Measurements from ENCODE around the gene NR3C1. TPM values are rescaled to one million over a fixed set of nuclear protein-coding genes. Genes with fewer than 3 reads are reported as not detected.

Gene NR3C1
- total and polyA plus RNA-seq, 2 donors (not counting 1 experiment from before 2014, with no cell fraction given), result 17.6 to 218 TPM

DNA sequence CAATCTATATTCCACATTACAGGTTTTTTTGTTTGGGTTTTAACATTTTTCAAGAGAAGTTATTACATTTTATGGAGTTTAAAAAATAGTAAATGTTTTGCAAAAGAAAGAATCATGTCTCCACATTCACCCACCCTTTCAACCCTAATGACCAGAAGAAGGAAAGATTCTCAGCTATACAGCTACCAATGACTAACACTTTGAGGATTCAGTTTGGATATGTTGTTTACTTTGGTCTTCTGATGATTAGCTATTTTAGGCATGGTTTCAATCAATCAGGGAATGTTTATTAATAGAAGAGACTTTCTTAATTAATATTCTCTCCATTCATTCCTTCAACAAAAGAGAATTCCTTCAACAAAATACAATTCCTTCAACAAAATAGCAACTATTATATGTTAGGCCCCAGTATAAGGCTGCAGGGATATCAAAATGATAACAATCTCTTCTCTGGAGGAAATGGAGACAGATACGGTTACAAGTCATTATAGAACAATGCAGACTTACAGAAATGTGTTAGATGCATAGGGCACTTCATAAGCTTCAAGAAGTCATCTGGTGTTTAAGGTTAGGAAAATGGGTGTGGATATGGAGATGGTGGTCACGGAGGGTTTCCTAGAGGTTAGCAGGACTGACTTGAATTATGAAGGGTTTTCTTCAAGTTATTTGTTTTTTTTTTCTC is 9.3 kb upstream of the NR3C1 start:
- H3K9me3 ChIP-seq (ENCODE audit: control extremely low read depth in 1 of 3, control insufficient read depth in 2 of 3, insufficient read depth in 1 of 3, low read length in 2 of 3), result no peaks in the 10 kb centered on the region

More for the DNA sequence above, 9.3 kb upstream of the NR3C1 start:
- no peak overlapping the region for H3K4me2 ChIP-seq (replicated peaks; ENCODE audit: low read depth, low read length, poor library complexity, severe bottlenecking)
- CTCF ChIA-PET, result interaction anchor here (1.3 to 3.9 kb wide), 4 partner anchors 9 to 410 kb away, joined by 3 to 20 read pairs (median 10); partner anchors contain the start of gene NR3C1
- H3K4me3 ChIP-seq (ENCODE audit: control extremely low read depth in 1 of 5, extremely low read depth in 1 of 5, insufficient read depth in 1 of 5, low read depth in 2 of 5, low read length in 4 of 5), result no peak overlapping the region
- H4K20me1 ChIP-seq (ENCODE audit: control insufficient read depth, insufficient read depth, low read length, poor library complexity, severe bottlenecking), result no peaks in the 10 kb centered on the region
- intact Hi-C loops (cut with micrococcal nuclease), result no loop called here
- ATAC-seq (ENCODE audit: low read depth) (no peak), DNase-seq (no peak)
- peaks cover 9 to 14% of the 10 kb centered on the region in 2 donors for H3K4me1 ChIP-seq (ENCODE audit: control insufficient read depth in 2 of 2, insufficient read depth in 2 of 2, low read length in 2 of 2)
- no peaks in the 10 kb centered on the region for H3K79me2 ChIP-seq (ENCODE audit: control insufficient read depth, insufficient read depth, low read length)
- H3K4me3 Mint-ChIP-seq, result no peak overlapping the region
- no peak overlapping the region for H3K27ac ChIP-seq (ENCODE audit: low read length in 2 of 2)
- H3K4me1 Mint-ChIP-seq, result peaks cover 26% of the 10 kb centered on the region
- WGBS (ENCODE audit: insufficient coverage), result 100% methylated on average over 1 of the region's 2 CpGs
- no peaks in the 10 kb centered on the region for H3K9me3 Mint-ChIP-seq (ENCODE audit: insufficient read depth)
- TF ChIP-seq EZH2 (IDR thresholded peaks at IDR 0.05; ENCODE audit: borderline replicate concordance, insufficient read depth, low read depth, low read length, poor library complexity, severe bottlenecking), result no peak
- TF ChIP-seq CTCF (IDR thresholded peaks at IDR 0.05), result no peak
- H3K27me3 Mint-ChIP-seq, result no peaks in the 10 kb centered on the region
- POLR2A ChIA-PET, result interaction anchor here (0.7 to 0.8 kb wide), 2 partner anchors 409 to 613 kb away, joined by 3 read pairs; no protein-coding TSS in a partner anchor
- no peaks in the 10 kb centered on the region for H3K27me3 ChIP-seq (replicated peaks in 1 of 4; ENCODE audit: control extremely low read depth in 1 of 4, control insufficient read depth in 3 of 4, insufficient read depth in 4 of 4, low read length in 3 of 4)
- no peak overlapping the region for H3K9ac ChIP-seq (ENCODE audit: low read length)
- no peak overlapping the region for H3K27ac Mint-ChIP-seq
- no peak overlapping the region for H2AFZ ChIP-seq (ENCODE audit: insufficient read depth, low read depth, low read length, poor library complexity, severe bottlenecking)
- H3K36me3 ChIP-seq (replicated peaks in 1 of 2; ENCODE audit: control extremely low read depth in 1 of 2, control insufficient read depth in 1 of 2, extremely low read depth in 1 of 2, insufficient read depth in 2 of 2, low read length in 1 of 2), result no peaks in the 10 kb centered on the region
